T-helper 1 cell treated with Interleukin-12 subunit alpha and Interleukin-12 subunit beta and Interleukin-4 antibody, amounts not matched to agents 30 ng/mL and 1 ng/mL, for 36 hours (primary cell): Measurements from ENCODE around the gene POU3F2. TPM values are rescaled to one million over a fixed set of nuclear protein-coding genes. Genes with fewer than 3 reads are reported as not detected.

Source experiments
- intact Hi-C: fragments of 100-400 bp; cut with micrococcal nuclease; formaldehyde crosslinking; loops from one replicate; pipeline ENCODE4 v1.15.1; 2024
- total RNA-seq: library from RNA; stranded (reverse); gene quantifications from 2 replicates; pipeline ENCODE4 v1.2.3, GENCODE V29; 2022

POU3F2 gene
- not detected in 2 replicates for total RNA-seq

GRCh38 chr6:98834060-98835031 is at the start of gene POU3F2:
Gene POU3F2, plus strand, starts transcription at chr6:98834574. Its CDS starts 300 bp downstream, at chr6:98834874.
- intact Hi-C loops = loop anchor here (1.0 to 5.0 kb wide), 4 partner anchors 10 to 1628 kb away; partner anchors contain the start of genes FBXL4 and SIM1

GRCh38 chr6:98787435-98787834 is 46.9 kb upstream of the POU3F2 start:
- intact Hi-C loops = no loop called here

DNA sequence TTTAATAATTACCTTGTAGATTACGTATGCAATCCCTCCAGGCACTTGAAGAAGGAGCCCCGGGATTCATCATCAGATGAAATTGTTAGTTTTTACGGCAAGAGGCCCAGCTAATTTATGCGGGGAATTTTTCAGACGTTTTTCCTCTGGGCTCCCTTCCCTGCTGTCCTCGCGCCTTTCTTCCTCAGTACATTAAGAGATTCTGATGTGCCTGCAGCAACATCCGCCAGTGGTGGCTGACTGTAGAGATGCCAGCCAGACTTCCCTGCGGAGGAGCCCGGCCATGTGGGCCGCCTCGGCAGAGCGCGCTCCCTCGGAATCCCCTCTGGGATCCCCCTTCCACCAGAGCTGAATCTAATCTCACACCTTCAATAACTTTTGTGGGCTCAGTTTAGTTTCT is 46.4 kb upstream of the POU3F2 start:
- intact Hi-C loops = no loop called here

- intact Hi-C loops = no loop called here
Observed at GRCh38 chr6:98794307-98794842, 40.0 kb upstream of the POU3F2 start.

GRCh38 chr6:98797217-98797994 is 37.0 kb upstream of the POU3F2 start:
- intact Hi-C loops = no loop called here

- intact Hi-C loops = no loop called here
Observed at GRCh38 chr6:98800866-98801265, 33.5 kb upstream of the POU3F2 start.

GRCh38 chr6:98808541-98809210 is 25.7 kb upstream of the POU3F2 start:
- intact Hi-C loops = no loop called here

DNA sequence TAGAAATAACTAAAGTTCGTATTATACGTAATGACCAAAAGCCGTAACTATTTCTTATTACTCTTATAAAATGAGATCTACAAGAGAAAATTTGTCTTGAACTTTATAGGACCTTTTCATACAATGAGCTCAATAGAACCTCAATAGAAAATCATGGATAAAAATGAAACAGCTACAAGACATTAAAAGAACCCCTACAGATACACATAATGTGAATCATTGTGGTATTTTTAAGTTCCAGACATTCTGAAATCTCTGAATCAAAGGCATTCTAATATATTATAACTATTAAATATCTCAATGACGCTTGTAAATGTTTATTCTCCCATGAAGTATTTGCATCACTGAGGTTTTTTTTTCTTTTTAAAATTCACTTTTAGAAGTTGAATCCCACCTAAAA is 22.2 kb upstream of the POU3F2 start:
- intact Hi-C loops = no loop called here

- intact Hi-C loops = no loop called here
Observed at GRCh38 chr6:98816799-98817198, 17.6 kb upstream of the POU3F2 start.

DNA sequence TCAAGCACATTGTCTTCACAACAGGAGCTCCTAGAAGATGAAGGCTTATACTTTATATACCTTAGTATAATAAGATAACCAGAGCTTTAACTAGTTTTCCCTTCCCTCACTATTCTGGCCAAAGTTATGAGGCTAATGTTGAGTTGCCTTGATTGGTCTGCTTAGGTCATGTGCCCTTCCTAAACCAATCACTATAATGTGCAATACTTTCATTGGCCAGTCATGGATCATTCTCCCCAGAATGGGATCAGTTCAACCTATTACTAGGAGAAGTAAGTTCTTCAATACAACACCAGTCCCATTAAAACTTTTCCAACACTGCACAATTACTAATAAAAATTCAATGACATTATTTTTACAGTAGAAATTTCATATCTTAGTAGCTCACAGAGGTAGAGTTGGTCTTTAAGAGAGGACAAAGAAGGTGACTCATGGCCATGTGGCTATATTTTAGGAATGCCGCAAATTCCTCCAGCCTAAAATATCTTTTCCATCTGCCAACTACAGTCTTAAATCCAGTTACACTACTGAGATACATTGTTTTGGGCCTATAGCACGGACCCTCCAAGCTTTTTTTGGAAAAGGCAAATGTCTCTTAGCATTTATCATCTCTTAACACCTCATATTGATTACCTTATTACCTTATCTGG is 12.5 kb upstream of the POU3F2 start:
- intact Hi-C loops = no loop called here

DNA sequence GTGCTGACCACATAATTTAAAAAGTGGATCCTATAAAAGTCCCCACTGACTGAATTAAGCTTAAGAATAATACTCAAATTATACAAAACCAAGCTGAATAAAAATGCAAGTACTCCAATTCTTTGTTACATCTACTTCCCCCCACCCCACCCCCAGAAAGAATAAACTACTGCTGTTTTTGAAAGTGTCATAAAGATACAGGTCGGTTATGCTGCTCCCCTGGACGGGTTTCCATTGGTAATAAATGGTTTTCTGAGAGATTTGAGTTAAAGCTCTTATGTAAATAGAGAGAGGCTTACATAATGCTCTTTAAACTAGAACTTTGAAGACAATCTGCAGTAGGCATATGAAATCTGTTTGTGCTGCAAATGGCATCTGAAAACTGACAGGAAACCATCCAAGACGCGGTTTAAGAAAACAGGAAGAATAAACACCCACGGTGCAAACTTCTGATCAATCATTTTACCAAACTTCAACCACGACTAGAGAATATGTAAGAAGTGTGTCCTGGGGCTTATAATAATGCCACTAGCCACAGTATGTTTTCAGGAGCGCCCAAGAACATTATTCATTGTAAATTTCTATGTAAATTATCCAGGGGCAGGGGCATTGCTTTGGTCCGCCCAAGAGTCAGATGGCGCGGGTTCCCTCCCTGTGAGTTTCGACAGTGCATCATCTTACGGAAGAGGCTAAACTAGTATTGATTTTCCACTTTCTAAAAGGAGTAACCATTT is 10.8 kb upstream of the POU3F2 start:
- intact Hi-C loops = loop anchor here (1.0 kb wide), 1 partner anchor 11 kb away; the partner anchor contains the start of gene POU3F2

DNA sequence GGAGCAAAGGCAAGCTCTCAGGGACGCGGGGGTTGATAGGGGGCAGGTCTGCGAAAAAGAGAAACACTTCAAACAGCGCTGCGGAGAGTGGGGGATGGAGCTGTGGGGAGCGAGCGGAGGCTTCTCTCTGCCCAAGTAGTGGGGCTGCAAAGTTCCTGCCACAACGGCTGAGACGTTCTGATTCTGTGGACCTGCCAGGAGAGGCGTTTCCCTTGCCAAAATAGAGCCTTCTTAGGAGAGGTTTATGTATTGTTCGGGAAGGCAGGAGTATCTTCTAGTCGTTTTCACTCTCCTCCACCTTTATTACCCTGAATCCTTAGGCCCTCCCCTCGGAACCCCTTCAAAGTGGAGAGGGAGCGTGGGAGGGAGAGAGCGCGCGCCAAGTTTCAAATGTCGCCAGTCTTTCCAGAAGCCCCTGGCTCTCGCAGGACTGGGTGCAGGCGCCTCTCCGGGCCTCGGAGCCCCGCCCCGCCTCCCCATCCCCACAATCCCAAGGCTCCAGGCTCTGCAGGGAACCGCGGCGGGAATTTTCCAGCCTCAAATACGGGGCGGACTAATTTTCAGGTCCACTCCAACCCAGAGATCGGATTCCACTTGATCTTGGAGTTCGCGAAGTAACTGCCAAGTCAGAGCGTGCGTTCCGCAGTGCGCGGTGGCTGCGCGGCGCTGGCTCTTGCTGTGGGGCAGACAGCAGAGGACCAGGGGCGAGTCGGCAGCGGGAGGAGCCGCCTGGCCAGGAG is 10.0 kb upstream of the POU3F2 start:
- intact Hi-C loops = loop anchor here (1.0 kb wide), 1 partner anchor 10 kb away; the partner anchor contains the start of gene POU3F2

- intact Hi-C loops = loop anchor here (1.0 kb wide), 1 partner anchor 9 kb away; the partner anchor contains the start of gene POU3F2
Observed at GRCh38 chr6:98824902-98825599, 9.3 kb upstream of the POU3F2 start.

DNA sequence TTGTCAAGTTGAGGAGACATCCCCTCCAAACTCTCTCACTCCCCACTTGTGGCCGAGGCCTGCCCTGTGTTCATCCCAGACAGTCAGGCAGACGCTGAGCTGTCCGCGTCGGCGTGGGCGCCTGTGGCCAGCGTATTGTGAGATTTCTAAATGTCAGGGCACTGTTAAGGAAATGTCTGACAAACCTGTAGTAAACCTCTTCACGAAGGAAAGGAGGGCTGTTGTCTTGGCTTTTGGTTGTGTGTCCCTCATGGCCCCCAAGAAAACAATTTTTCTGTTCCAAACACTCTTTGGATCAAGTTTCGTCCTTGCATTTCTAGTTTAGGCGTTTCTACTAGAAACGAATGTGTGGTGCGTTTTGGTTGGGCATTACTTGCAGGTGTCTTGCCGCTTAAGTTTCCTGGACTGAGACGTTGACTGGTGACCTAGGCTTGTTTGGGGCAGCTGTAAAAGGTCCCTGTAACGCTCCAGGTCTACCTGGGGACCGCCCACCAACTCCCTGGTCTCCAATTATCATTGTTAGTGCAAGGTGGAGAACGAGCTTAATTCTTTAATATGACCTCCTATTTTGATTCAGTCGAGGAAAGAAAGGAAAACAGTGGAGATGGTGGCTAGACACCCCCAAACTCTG is 8.7 kb upstream of the POU3F2 start:
- intact Hi-C loops = loop anchor here (2.0 kb wide), 1 partner anchor 779 kb away; no protein-coding TSS in a partner anchor

GRCh38 chr6:98827295-98828159 is 6.8 kb upstream of the POU3F2 start:
- intact Hi-C loops = loop anchor here (2.0 kb wide), 1 partner anchor 777 kb away; no protein-coding TSS in a partner anchor

DNA sequence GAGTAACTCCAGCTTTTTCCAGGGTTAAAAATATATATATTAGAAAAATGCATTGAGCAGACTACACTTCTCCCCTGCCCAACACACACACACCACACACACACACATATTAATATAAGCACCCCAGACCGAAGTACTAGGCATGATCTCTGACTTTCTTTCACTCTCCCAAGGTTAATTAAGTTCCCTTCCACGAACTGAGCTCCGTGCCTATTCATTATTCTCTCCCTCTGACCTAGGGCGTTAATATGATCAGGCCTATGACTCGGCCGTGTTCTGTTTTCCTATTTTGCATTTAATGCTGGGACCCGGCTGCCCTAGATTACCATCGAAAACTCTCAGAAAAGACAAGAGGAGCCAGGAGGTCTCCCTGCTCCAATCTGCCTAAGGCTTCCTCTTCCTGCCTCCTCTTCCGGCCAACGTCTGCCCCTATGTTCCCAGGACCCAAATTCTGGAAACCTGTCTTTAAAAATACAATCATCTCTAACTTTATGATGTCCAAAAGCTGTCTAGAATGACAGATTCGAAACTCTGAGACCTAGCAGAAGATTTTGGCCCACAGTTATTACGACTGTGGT is 6.1 kb upstream of the POU3F2 start:
- intact Hi-C loops = no loop called here
